Mesenchymal stem cell (in vitro differentiated cells and primary cell): Measurements from ENCODE around the gene FAM20A.

Source experiments
- DNase-seq: peaks from one replicate; pipeline ENCODE4 v3.0.0-alpha.2; 2013
- H2AFZ ChIP-seq: one replicate; pipeline ENCODE4 v1.6.1; 2013; ENCODE audit warnings: low read depth, mild to moderate bottlenecking, control low read depth, inconsistent platforms, low read length, moderate library complexity
- H2AK5ac ChIP-seq: 2 replicates; pipeline ENCODE4 v1.6.1; 2013; ENCODE audit warnings: low read length, moderate library complexity, mild to moderate bottlenecking, inconsistent platforms; ENCODE audit not compliant: severe bottlenecking
- H2BK120ac ChIP-seq: one replicate; pipeline ENCODE4 v1.6.1; 2013; ENCODE audit warnings: low read depth, mild to moderate bottlenecking, inconsistent platforms, low read length, moderate library complexity
- H2BK12ac ChIP-seq, 2 experiments: one replicate each; pipeline ENCODE4 v1.6.1; 2013; ENCODE audit warnings: inconsistent platforms in 2 of 2, low read length in 2 of 2, mild to moderate bottlenecking in 2 of 2, moderate library complexity in 2 of 2, control low read depth in 1 of 2
- H2BK15ac ChIP-seq: one replicate; pipeline ENCODE4 v1.6.1; 2013; ENCODE audit warnings: mild to moderate bottlenecking, low read depth, inconsistent platforms; ENCODE audit not compliant: poor library complexity, severe bottlenecking
- H2BK5ac ChIP-seq: 2 replicates; pipeline ENCODE4 v1.6.1; 2013; ENCODE audit warnings: low read depth, mild to moderate bottlenecking, low read length, control low read depth, inconsistent platforms; ENCODE audit not compliant: poor library complexity, severe bottlenecking
- H3K14ac ChIP-seq, 2 experiments: one replicate each; pipeline ENCODE4 v1.6.1; 2013; ENCODE audit warnings: inconsistent platforms in 2 of 2, low read length in 2 of 2, control low read depth in 1 of 2, mild to moderate bottlenecking in 1 of 2, moderate library complexity in 1 of 2
- H3K18ac ChIP-seq, 2 experiments: one replicate each; pipeline ENCODE4 v1.6.1; 2013; ENCODE audit warnings: inconsistent platforms in 2 of 2, low read length in 2 of 2, control low read depth in 1 of 2, low read depth in 1 of 2, mild to moderate bottlenecking in 1 of 2
- H3K23ac ChIP-seq, 2 experiments: one replicate each; pipeline ENCODE4 v1.6.1; 2013; ENCODE audit warnings: inconsistent platforms in 2 of 2, low read length in 2 of 2, mild to moderate bottlenecking in 2 of 2, moderate library complexity in 2 of 2, control low read depth in 1 of 2
- H3K27ac ChIP-seq: 2 replicates; pipeline ENCODE4 v1.5.1; 2013; ENCODE audit warnings: mild to moderate bottlenecking, moderate library complexity, low read length, control low read depth, inconsistent platforms; ENCODE audit not compliant: poor library complexity, severe bottlenecking
- H3K27me3 ChIP-seq, 2 experiments: 2 replicates each; pipeline versions ENCODE4 v1.6.1 to v1.7.0; 2013; ENCODE audit warnings: low read length in 2 of 2, mild to moderate bottlenecking in 2 of 2, moderate library complexity in 2 of 2, control low read depth in 1 of 2, inconsistent platforms in 1 of 2; ENCODE audit not compliant: control insufficient read depth in 1 of 2, insufficient read depth in 1 of 2
- H3K36me3 ChIP-seq, 2 experiments: 2 replicates each; pipeline versions ENCODE4 v1.6.1 to v1.7.0; 2013; ENCODE audit warnings: low read length in 2 of 2, control low read depth in 1 of 2, inconsistent platforms in 1 of 2, low read depth in 1 of 2, mild to moderate bottlenecking in 1 of 2; ENCODE audit not compliant: insufficient read depth in 2 of 2, control insufficient read depth in 1 of 2
- H3K4ac ChIP-seq, 2 experiments: one replicate each; pipeline ENCODE4 v1.6.1; 2013; ENCODE audit warnings: inconsistent platforms in 2 of 2, low read length in 2 of 2, mild to moderate bottlenecking in 2 of 2, moderate library complexity in 2 of 2, control low read depth in 1 of 2, low read depth in 1 of 2
- H3K4me1 ChIP-seq: 2 replicates; pipeline ENCODE4 v1.6.1; 2013; ENCODE audit warnings: low read depth, low read length, control low read depth; ENCODE audit not compliant: control insufficient read depth, insufficient read depth
- H3K4me2 ChIP-seq: 2 replicates; pipeline ENCODE4 v1.6.1; 2013; ENCODE audit warnings: low read length, mild to moderate bottlenecking, inconsistent platforms; ENCODE audit not compliant: poor library complexity, severe bottlenecking
- H3K4me3 ChIP-seq, 2 experiments: 2 replicates each; pipeline versions ENCODE4 v1.5.1 to v1.7.0; 2013; ENCODE audit warnings: low read length in 2 of 2, mild to moderate bottlenecking in 2 of 2, control low read depth in 1 of 2, low read depth in 1 of 2; ENCODE audit not compliant: insufficient read depth in 1 of 2
- H3K79me1 ChIP-seq: replicated peaks from 2 replicates; pipeline ENCODE4 v1.6.1; 2013; ENCODE audit warnings: mild to moderate bottlenecking, control low read depth, low read length, inconsistent platforms; ENCODE audit not compliant: poor library complexity, severe bottlenecking
- H3K9ac ChIP-seq: 2 replicates; pipeline ENCODE4 v1.7.0; 2013; ENCODE audit warnings: mild to moderate bottlenecking, low read length, moderate library complexity
- H3K9me3 ChIP-seq: 2 replicates; pipeline ENCODE4 v1.7.0; 2013; ENCODE audit warnings: mild to moderate bottlenecking, low read length; ENCODE audit not compliant: control insufficient read depth
- H4K8ac ChIP-seq: one replicate; pipeline ENCODE4 v1.6.1; 2013; ENCODE audit warnings: inconsistent platforms, mild to moderate bottlenecking, low read length, moderate library complexity
- H4K91ac ChIP-seq: one replicate; pipeline ENCODE4 v1.6.1; 2013; ENCODE audit warnings: mild to moderate bottlenecking, low read length, inconsistent platforms
- WGBS: methylation state at CpG from one replicate; pipeline ENCODE4 v1.1.7; 2013; ENCODE audit warnings: mixed read lengths; 5-methylcytosine and 5-hydroxymethylcytosine counted together

Gene FAM20A

GRCh38 chr17:68512247-68512959 is 88.8 kb downstream of the FAM20A start, which contains the start of gene PRKAR1A:
Gene PRKAR1A, plus strand, starts transcription at chr17:68512430. Its CDS starts 2,970 bp downstream, at chr17:68515400.
- Histone ChIP-seq H2BK120ac (peak within 1 kb of the TSS; percentile 99), H4K8ac (peak within 1 kb of the TSS; percentile 99), H3K4me1 (peaks cover 4% of the 10 kb centered on the region), H2BK12ac (peak within 1 kb of the TSS; percentile 11 to 50), H3K36me3 (peaks cover 3 to 24% of the 10 kb centered on the region in 2 experiments), H3K4ac (peak within 1 kb of the TSS; percentile 96 to 97), H3K9ac (peak within 1 kb of the TSS; percentile 100), H3K27ac (peak within 1 kb of the TSS; percentile 82), H3K4me2 (peak within 1 kb of the TSS; percentile 90), H3K79me1 (peaks cover 4% of the 10 kb centered on the region), H4K91ac (peak within 1 kb of the TSS; percentile 99), H3K18ac (peak within 1 kb of the TSS; percentile 99 to 100), H2BK15ac (peak within 1 kb of the TSS; percentile 99), H2AK5ac (no peak within 1 kb of the TSS), H3K27me3 (no peaks in the 10 kb centered on the region), H2AFZ (peak within 1 kb of the TSS; percentile 58), H3K4me3 (peak within 1 kb of the TSS; percentile 91 to 94), H2BK5ac (peak within 1 kb of the TSS; percentile 95), H3K23ac (peak within 1 kb of the TSS in 1 of 2 experiments; percentile 91), H3K9me3 (no peaks in the 10 kb centered on the region), H3K14ac (peak within 1 kb of the TSS in 1 of 2 experiments; percentile 92)
- DNase-seq, result peak; percentile 97
- 1% methylated on average over 68 of the region's 81 CpGs for WGBS

GRCh38 chr17:68511671-68512246 is 89.4 kb downstream of the FAM20A start:
- Histone ChIP-seq H3K23ac (no peak overlapping the region), H2BK5ac (no peak overlapping the region), H3K27ac (peak overlapping the region; percentile 82), H3K18ac (peak overlapping the region; percentile 77 to 85), H2BK12ac (peak overlapping the region in 1 of 2 experiments; percentile 50), H4K8ac (peak overlapping the region; percentile 96), H3K9me3 (no peaks in the 10 kb centered on the region), H2BK15ac (peak overlapping the region; percentile 90), H3K36me3 (peaks cover 0 to 18% of the 10 kb centered on the region in 2 experiments), H4K91ac (peak overlapping the region; percentile 98), H3K4ac (peak overlapping the region; percentile 65 to 96), H2AFZ (peak overlapping the region; percentile 58), H2AK5ac (no peak overlapping the region), H2BK120ac (peak overlapping the region; percentile 29), H3K79me1 (peaks cover 3% of the 10 kb centered on the region), H3K14ac (peak overlapping the region in 1 of 2 experiments; percentile 68), H3K4me3 (peak overlapping the region; percentile 91 to 94), H3K4me1 (peaks cover 4% of the 10 kb centered on the region), H3K4me2 (peak overlapping the region; percentile 90), H3K27me3 (no peaks in the 10 kb centered on the region), H3K9ac (peak overlapping the region; percentile 100)
- under 1% methylated on average over 49 of the region's 49 CpGs for WGBS
- DNase-seq, result peak; percentile 83

- Histone ChIP-seq H2AK5ac (no peak overlapping the region), H2BK5ac (no peak overlapping the region), H3K18ac (peak overlapping the region in 1 of 2 experiments; percentile 77), H4K8ac (peak overlapping the region; percentile 90), H3K4ac (peak overlapping the region in 1 of 2 experiments; percentile 65), H3K14ac (peak overlapping the region in 1 of 2 experiments; percentile 68), H3K9me3 (no peaks in the 10 kb centered on the region), H4K91ac (no peak overlapping the region), H2BK120ac (peak overlapping the region; percentile 34), H3K27ac (peak overlapping the region; percentile 68), H3K9ac (peak overlapping the region; percentile 100), H2BK12ac (peak overlapping the region in 1 of 2 experiments; percentile 50), H3K79me1 (peaks cover 3% of the 10 kb centered on the region), H3K4me1 (peaks cover 4% of the 10 kb centered on the region), H3K4me3 (peak overlapping the region; percentile 91 to 94), H3K23ac (no peak overlapping the region), H3K36me3 (peaks cover 0 to 13% of the 10 kb centered on the region in 2 experiments), H2BK15ac (no peak overlapping the region), H2AFZ (peak overlapping the region; percentile 54), H3K27me3 (no peaks in the 10 kb centered on the region), H3K4me2 (peak overlapping the region; percentile 90)
- DNase-seq, result peak; percentile 61
- WGBS, result 5% methylated on average over 9 of the region's 10 CpGs
Observed at GRCh38 chr17:68511254-68511670, 89.9 kb downstream of the FAM20A start.
